HG03103 (cell line): Measurements from ENCODE around the gene CEMIP2.
"Not testable (repeated sequence)": the region's sequence is repeated elsewhere in the genome, so short reads cannot be mapped to it uniquely, and the experiment has no call there.

Source experiments
- ATAC-seq: cut with Tn5 transposase; IDR thresholded peaks from one replicate; pipeline ENCODE4 v1.9.1; 2021; ENCODE audit warnings: low read depth; ENCODE audit not compliant: unreplicated experiment

Gene CEMIP2

GRCh38 chr9:71768388-71769174 lies at the start of gene CEMIP2:
Gene CEMIP2, minus strand, starts transcription at chr9:71768513. Its CDS starts 18,140 bp downstream, at chr9:71750373.
- peak; percentile 84 for ATAC-seq

GRCh38 chr9:71816916-71817451 lies 48.7 kb upstream of the CEMIP2 start:
- no peak for ATAC-seq

GRCh38 chr9:71814815-71815214 lies 46.5 kb upstream of the CEMIP2 start:
- ATAC-seq: no peak

- ATAC-seq: no peak
These were observed 45.9 kb upstream of the CEMIP2 start for GRCh38 chr9:71814226-71814625.

GRCh38 chr9:71812385-71812784 lies 44.1 kb upstream of the CEMIP2 start:
- no peak for ATAC-seq

- ATAC-seq: no peak
These were observed 39.8 kb upstream of the CEMIP2 start for GRCh38 chr9:71808068-71808467.

- peak; percentile 92 for ATAC-seq
These were observed 38.6 kb upstream of the CEMIP2 start for GRCh38 chr9:71806901-71807307.

GRCh38 chr9:71805096-71805495 lies 36.8 kb upstream of the CEMIP2 start:
- ATAC-seq: not testable (repeated sequence)

GRCh38 chr9:71801826-71802225 lies 33.5 kb upstream of the CEMIP2 start:
- no peak for ATAC-seq

GRCh38 chr9:71797266-71797665 lies 29.0 kb upstream of the CEMIP2 start:
- ATAC-seq: no peak

GRCh38 chr9:71796100-71796767 lies 27.9 kb upstream of the CEMIP2 start:
- no peak for ATAC-seq

GRCh38 chr9:71795097-71795813 lies 26.9 kb upstream of the CEMIP2 start:
- peak; percentile 97 for ATAC-seq

GRCh38 chr9:71793386-71794105 lies 25.2 kb upstream of the CEMIP2 start:
- no peak for ATAC-seq

- no peak for ATAC-seq
These were observed 23.6 kb upstream of the CEMIP2 start for GRCh38 chr9:71791875-71792274.

GRCh38 chr9:71790296-71790695 lies 22.0 kb upstream of the CEMIP2 start:
- ATAC-seq: no peak

GRCh38 chr9:71783120-71783523 lies 14.8 kb upstream of the CEMIP2 start:
- ATAC-seq: peak; percentile 66

- peak; percentile 63 for ATAC-seq
These were observed 13.1 kb upstream of the CEMIP2 start for GRCh38 chr9:71781391-71781790.

GRCh38 chr9:71780953-71781352 lies 12.6 kb upstream of the CEMIP2 start:
- peak; percentile 4 for ATAC-seq

GRCh38 chr9:71778085-71778484 lies 9.8 kb upstream of the CEMIP2 start:
- no peak for ATAC-seq

GRCh38 chr9:71774920-71775319 lies 6.6 kb upstream of the CEMIP2 start:
- ATAC-seq: no peak
